Keratinocyte (primary cell): Measurements from ENCODE around the gene HSP90B1.

ENCODE experiments used
- EZH2 ChIP-seq: IDR thresholded peaks from one replicate; pipeline ENCODE4 v1.6.1; 2012; ENCODE audit warnings: inconsistent platforms, mild to moderate bottlenecking, low read length, moderate library complexity
- TF ChIP-seq, protein P1 (sequence below), 3 experiments: IDR thresholded peaks in 1 of 3; conservative IDR thresholded peaks in 1 of 3; optimal IDR thresholded peaks in 1 of 3; 2 replicates in 2 of 3; 3 replicates in 1 of 3; pipeline versions ENCODE3 to v1.5.1; 2011; ENCODE audit warnings: low read length in 3 of 3, mild to moderate bottlenecking in 3 of 3, moderate library complexity in 2 of 3, control low read depth in 1 of 3, inconsistent platforms in 1 of 3; ENCODE audit not compliant: insufficient read depth in 2 of 3; ENCODE audit errors: extremely low read depth in 1 of 3

DNA sequence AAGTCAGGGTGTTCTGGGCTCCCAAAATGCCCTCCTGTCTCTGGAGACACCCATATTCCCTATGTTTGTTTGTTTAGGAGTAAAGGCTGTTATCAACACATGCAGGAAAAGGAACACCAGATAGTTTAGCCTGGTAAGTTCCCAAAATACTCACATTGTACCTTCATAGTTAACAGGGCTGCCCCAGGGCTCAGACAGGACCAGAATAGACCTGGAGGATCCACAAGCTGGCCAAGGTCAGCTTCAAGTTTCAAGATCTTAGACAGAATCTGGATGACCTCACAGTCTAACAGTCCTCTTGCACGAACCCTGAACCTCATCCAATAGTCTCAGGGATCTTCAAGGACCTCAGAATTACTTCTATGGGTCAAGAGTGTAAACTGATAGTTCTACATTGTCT lies 18.1 kb upstream of the HSP90B1 start:
- TF ChIP-seq, protein P1, sequence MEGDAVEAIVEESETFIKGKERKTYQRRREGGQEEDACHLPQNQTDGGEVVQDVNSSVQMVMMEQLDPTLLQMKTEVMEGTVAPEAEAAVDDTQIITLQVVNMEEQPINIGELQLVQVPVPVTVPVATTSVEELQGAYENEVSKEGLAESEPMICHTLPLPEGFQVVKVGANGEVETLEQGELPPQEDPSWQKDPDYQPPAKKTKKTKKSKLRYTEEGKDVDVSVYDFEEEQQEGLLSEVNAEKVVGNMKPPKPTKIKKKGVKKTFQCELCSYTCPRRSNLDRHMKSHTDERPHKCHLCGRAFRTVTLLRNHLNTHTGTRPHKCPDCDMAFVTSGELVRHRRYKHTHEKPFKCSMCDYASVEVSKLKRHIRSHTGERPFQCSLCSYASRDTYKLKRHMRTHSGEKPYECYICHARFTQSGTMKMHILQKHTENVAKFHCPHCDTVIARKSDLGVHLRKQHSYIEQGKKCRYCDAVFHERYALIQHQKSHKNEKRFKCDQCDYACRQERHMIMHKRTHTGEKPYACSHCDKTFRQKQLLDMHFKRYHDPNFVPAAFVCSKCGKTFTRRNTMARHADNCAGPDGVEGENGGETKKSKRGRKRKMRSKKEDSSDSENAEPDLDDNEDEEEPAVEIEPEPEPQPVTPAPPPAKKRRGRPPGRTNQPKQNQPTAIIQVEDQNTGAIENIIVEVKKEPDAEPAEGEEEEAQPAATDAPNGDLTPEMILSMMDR (optimal IDR thresholded peaks at IDR 0.05 in 1 of 3, IDR thresholded peaks at IDR 0.05 in 1 of 3, conservative IDR thresholded peaks at IDR 0.05 in 1 of 3; ENCODE audit: extremely low read depth in 1 of 3, insufficient read depth in 2 of 3, low read length in 3 of 3) = no peak
- TF ChIP-seq EZH2 = no peak
